Endodermal cell (in vitro differentiated cells): ENCODE results near the gene VAV3. TPM values are rescaled to one million over a fixed set of nuclear protein-coding genes. Genes with fewer than 3 reads are reported as not detected.

Source experiments
- DNase-seq: peaks from one replicate; pipeline ENCODE4 v3.0.0-alpha.2; 2017
- H3K27ac ChIP-seq: 2 replicates; pipeline ENCODE4 v1.5.1; 2013; ENCODE audit warnings: mild to moderate bottlenecking, low read depth, low read length, moderate library complexity
- H3K27me3 ChIP-seq: 2 replicates; pipeline ENCODE4 v1.6.1; 2013; ENCODE audit warnings: mild to moderate bottlenecking, low read length, moderate library complexity; ENCODE audit not compliant: insufficient read depth, control insufficient read depth, poor library complexity, severe bottlenecking
- H3K36me3 ChIP-seq: 2 replicates; pipeline ENCODE4 v1.7.0; 2013; ENCODE audit warnings: mild to moderate bottlenecking, low read length, moderate library complexity; ENCODE audit not compliant: control insufficient read depth, insufficient read depth
- H3K4me1 ChIP-seq: one replicate; pipeline ENCODE4 v1.7.0; 2013; ENCODE audit warnings: low read length; ENCODE audit not compliant: control insufficient read depth, insufficient read depth
- H3K4me3 ChIP-seq: 2 replicates; pipeline ENCODE4 v1.5.1; 2013; ENCODE audit warnings: mild to moderate bottlenecking, low read length, moderate library complexity
- H3K9ac ChIP-seq: 2 replicates; pipeline ENCODE4 v1.6.1; 2013; ENCODE audit warnings: mild to moderate bottlenecking, low read length, moderate library complexity; ENCODE audit not compliant: poor library complexity, severe bottlenecking; ENCODE audit errors: extremely low read depth
- H3K9me3 ChIP-seq: 2 replicates; pipeline ENCODE4 v1.6.1; 2013; ENCODE audit warnings: mild to moderate bottlenecking, low read length, moderate library complexity; ENCODE audit not compliant: control insufficient read depth
- H3K27ac Mint-ChIP-seq: 2 replicates; pipeline ENCODE4 v1.8.0; 2020; ENCODE audit warnings: mixed read lengths
- H3K27me3 Mint-ChIP-seq: 2 replicates; pipeline ENCODE4 v1.8.0; 2021; ENCODE audit warnings: mild to moderate bottlenecking, mixed read lengths; ENCODE audit not compliant: insufficient read depth
- H3K36me3 Mint-ChIP-seq: 2 replicates; pipeline ENCODE4 v1.8.0; 2020; ENCODE audit warnings: low read depth, mixed read lengths
- H3K4me1 Mint-ChIP-seq: 2 replicates; pipeline ENCODE4 v1.8.0; 2020; ENCODE audit warnings: mixed read lengths
- H3K4me3 Mint-ChIP-seq: 2 replicates; pipeline ENCODE4 v1.8.0; 2020; ENCODE audit warnings: mild to moderate bottlenecking, moderate library complexity, mixed read lengths
- H3K9me3 Mint-ChIP-seq: 2 replicates; pipeline ENCODE4 v1.8.0; 2020; ENCODE audit warnings: mild to moderate bottlenecking, mixed read lengths
- WGBS, 2 experiments: methylation state at CpG; one replicate each; pipeline versions ENCODE4 v1.1.5 to v1.1.7; 2013; ENCODE audit warnings: missing lambda C conversion rate in 2 of 2, mixed read lengths in 1 of 2; ENCODE audit not compliant: insufficient coverage in 1 of 2, insufficient read length in 1 of 2; 5-methylcytosine and 5-hydroxymethylcytosine counted together
- total RNA-seq, 2 donors: library from RNA; stranded (reverse); fragmentation: NEBNext Ultra II Directional in 1 of 2; extraction: Animal tissue kit (Norgen Biotek cat#: 25700) in 1 of 2; gene quantifications; 2 replicates in 1 of 2; 3 replicates in 1 of 2; pipeline ENCODE4 v1.2.1, GENCODE V29; 2021
- TF ChIP-seq, protein P1 (sequence below): fragments of 200-600 bp; sonication (generic); conservative IDR thresholded peaks from 2 replicates; pipeline ENCODE4 v1.5.0; 2021; ENCODE audit warnings: antibody characterized with exemption, mild to moderate bottlenecking

Gene VAV3
- total RNA-seq, 2 donors from 2014 or later = 6.9 to 9.6 TPM

- 95% methylated on average over 4 of the region's 4 CpGs for WGBS, 2 experiments
- Mint-ChIP-seq H3K9me3 (no peaks in the 10 kb centered on the region), H3K27me3 (no peaks in the 10 kb centered on the region), H3K27ac (no peak overlapping the region), H3K4me1 (peaks cover 3% of the 10 kb centered on the region), H3K36me3 (no peaks in the 10 kb centered on the region), H3K4me3 (no peak overlapping the region)
- TF ChIP-seq, protein P1, sequence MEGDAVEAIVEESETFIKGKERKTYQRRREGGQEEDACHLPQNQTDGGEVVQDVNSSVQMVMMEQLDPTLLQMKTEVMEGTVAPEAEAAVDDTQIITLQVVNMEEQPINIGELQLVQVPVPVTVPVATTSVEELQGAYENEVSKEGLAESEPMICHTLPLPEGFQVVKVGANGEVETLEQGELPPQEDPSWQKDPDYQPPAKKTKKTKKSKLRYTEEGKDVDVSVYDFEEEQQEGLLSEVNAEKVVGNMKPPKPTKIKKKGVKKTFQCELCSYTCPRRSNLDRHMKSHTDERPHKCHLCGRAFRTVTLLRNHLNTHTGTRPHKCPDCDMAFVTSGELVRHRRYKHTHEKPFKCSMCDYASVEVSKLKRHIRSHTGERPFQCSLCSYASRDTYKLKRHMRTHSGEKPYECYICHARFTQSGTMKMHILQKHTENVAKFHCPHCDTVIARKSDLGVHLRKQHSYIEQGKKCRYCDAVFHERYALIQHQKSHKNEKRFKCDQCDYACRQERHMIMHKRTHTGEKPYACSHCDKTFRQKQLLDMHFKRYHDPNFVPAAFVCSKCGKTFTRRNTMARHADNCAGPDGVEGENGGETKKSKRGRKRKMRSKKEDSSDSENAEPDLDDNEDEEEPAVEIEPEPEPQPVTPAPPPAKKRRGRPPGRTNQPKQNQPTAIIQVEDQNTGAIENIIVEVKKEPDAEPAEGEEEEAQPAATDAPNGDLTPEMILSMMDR = no peak
- no peak for DNase-seq
- no peaks in the 10 kb centered on the region for H3K4me1 ChIP-seq
- no peak overlapping the region for H3K27ac ChIP-seq
- no peaks in the 10 kb centered on the region for H3K36me3 ChIP-seq
- H3K4me3 ChIP-seq = no peak overlapping the region
- H3K9ac ChIP-seq = no peak overlapping the region
- no peaks in the 10 kb centered on the region for H3K9me3 ChIP-seq
- no peaks in the 10 kb centered on the region for H3K27me3 ChIP-seq
Measured at GRCh38 chr1:107544285-107544684, 420.7 kb downstream of the VAV3 start.

DNA sequence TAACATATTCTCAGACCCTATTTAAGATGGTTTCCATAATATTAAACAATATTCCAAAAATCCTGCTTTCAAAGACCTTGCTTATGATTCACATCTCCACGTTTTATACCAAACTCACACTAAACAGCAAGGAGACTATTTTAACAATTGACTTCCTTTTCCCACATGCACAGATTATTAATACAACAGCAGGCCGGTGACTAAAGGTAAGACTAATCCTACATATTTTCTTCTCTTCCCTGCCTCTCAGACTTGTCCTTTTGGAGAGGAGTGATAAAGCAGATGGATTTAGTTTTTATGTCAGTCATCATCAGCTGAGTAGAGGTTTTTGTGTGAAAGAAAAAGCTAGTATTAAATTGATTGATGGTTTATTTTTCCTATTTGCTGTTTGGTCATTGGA lies 423.6 kb downstream of the VAV3 start:
- H3K27me3 Mint-ChIP-seq = no peaks in the 10 kb centered on the region
- Histone ChIP-seq H3K9me3 (no peaks in the 10 kb centered on the region), H3K4me3 (no peak overlapping the region), H3K36me3 (no peaks in the 10 kb centered on the region), H3K27ac (no peak overlapping the region), H3K4me1 (no peaks in the 10 kb centered on the region), H3K27me3 (no peaks in the 10 kb centered on the region), H3K9ac (no peak overlapping the region)
- WGBS, 2 experiments = 97 to 100% methylated on average over 1 to 2 of the region's 2 CpGs
- no peaks in the 10 kb centered on the region for H3K36me3 Mint-ChIP-seq
- DNase-seq = no peak
- no peak overlapping the region for H3K27ac Mint-ChIP-seq
- H3K4me3 Mint-ChIP-seq = no peak overlapping the region
- TF ChIP-seq, protein P1 = no peak
- peaks cover 11% of the 10 kb centered on the region for H3K4me1 Mint-ChIP-seq
- H3K9me3 Mint-ChIP-seq = no peaks in the 10 kb centered on the region

DNA sequence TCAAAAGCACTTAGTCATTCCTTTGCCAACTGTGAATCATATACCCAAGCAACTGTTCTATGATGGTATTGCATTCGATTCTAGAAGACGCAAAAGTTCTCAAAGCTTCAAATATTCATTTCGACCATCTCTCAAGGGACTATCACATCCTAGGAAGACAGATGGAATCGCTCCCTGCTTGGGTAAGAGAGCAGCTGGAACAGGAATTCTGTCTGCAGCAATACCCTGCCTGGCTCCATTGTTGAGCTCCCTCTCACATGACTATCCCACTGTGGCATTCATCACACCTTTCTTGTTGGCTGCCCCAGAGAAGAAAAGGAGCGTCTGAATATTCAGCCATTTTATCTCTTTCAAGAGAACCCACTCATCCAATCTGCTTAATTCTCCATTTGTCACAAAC lies 426.5 kb downstream of the VAV3 start:
- no peaks in the 10 kb centered on the region for H3K27me3 ChIP-seq
- Mint-ChIP-seq H3K36me3 (no peaks in the 10 kb centered on the region), H3K27ac (no peak overlapping the region), H3K4me1 (peaks cover 11% of the 10 kb centered on the region), H3K9me3 (no peaks in the 10 kb centered on the region), H3K4me3 (no peak overlapping the region), H3K27me3 (no peaks in the 10 kb centered on the region)
- TF ChIP-seq, protein P1 = no peak
- H3K36me3 ChIP-seq = no peaks in the 10 kb centered on the region
- H3K4me1 ChIP-seq = no peaks in the 10 kb centered on the region
- no peaks in the 10 kb centered on the region for H3K9me3 ChIP-seq
- H3K9ac ChIP-seq = no peak overlapping the region
- H3K4me3 ChIP-seq = no peak overlapping the region
- DNase-seq = no peak
- H3K27ac ChIP-seq = no peak overlapping the region
- WGBS, 2 experiments = 83 to 100% methylated on average over 4 to 5 of the region's 5 CpGs
